A673 (cell line): ENCODE measurements around the gene MEX3C. TPM values are rescaled to one million over a fixed set of nuclear protein-coding genes. Genes with fewer than 3 reads are reported as not detected.

Experiments
- BruUV-seq: library from RNA; stranded (reverse); fragments of 400-500 nt; replicated peaks from 2 replicates; lab custom pipeline; 2021; lab: Mats Ljungman, UMichigan
- CTCF ChIA-PET: fragments of 300-600 bp; sonication (Branson Sonifier 250); formaldehyde crosslinking; loops from one replicate; lab custom pipeline; 2022; ENCODE audit warnings: antibody characterized with exemption; lab: Charles Lee
- POLR2A ChIA-PET: fragments of 300-600 bp; sonication (Branson Sonifier 250); formaldehyde crosslinking; loops from one replicate; lab custom pipeline; 2022; ENCODE audit warnings: antibody characterized with exemption; ENCODE audit not compliant: low non-redundant PET; lab: Charles Lee
- DNase-seq: peaks from one replicate; pipeline ENCODE4 v3.0.0-alpha.2; 2015; ENCODE audit warnings: low spot score
- H3K27ac ChIP-seq: fragments of 200-600 bp; sonication (generic); 2 replicates; pipeline ENCODE4 v1.5.1; 2016; ENCODE audit warnings: mixed run types, low read depth, mild to moderate bottlenecking, mixed read lengths, antibody characterized with exemption, low read length; ENCODE audit not compliant: poor library complexity, severe bottlenecking
- H3K27me3 ChIP-seq: fragments of 200-600 bp; sonication (generic); replicated peaks from 2 replicates; pipeline ENCODE4 v1.6.1; 2017; ENCODE audit warnings: mixed run types, low read depth, mild to moderate bottlenecking, mixed read lengths, antibody characterized with exemption, low read length; ENCODE audit not compliant: insufficient read depth, poor library complexity
- H3K36me3 ChIP-seq: fragments of 200-600 bp; sonication (generic); 2 replicates; pipeline ENCODE4 v1.6.1; 2016; ENCODE audit warnings: mixed run types, mild to moderate bottlenecking, mixed read lengths, antibody characterized with exemption, low read length; ENCODE audit not compliant: insufficient read depth, poor library complexity, severe bottlenecking
- H3K4me1 ChIP-seq: fragments of 200-600 bp; sonication (generic); 2 replicates; pipeline ENCODE4 v1.6.1; 2017; ENCODE audit warnings: mixed run types, mild to moderate bottlenecking, mixed read lengths, antibody characterized with exemption, low read length; ENCODE audit not compliant: insufficient read depth, poor library complexity, severe bottlenecking
- H3K4me3 ChIP-seq: fragments of 200-600 bp; sonication (generic); 2 replicates; pipeline ENCODE4 v1.5.1; 2016; ENCODE audit warnings: low read depth, mixed run types, mild to moderate bottlenecking, mixed read lengths, low read length; ENCODE audit not compliant: poor library complexity, severe bottlenecking
- H3K9me3 ChIP-seq: fragments of 200-600 bp; sonication (generic); 2 replicates; pipeline ENCODE4 v1.6.1; 2016; ENCODE audit warnings: mixed run types, low read depth, mild to moderate bottlenecking, mixed read lengths, antibody characterized with exemption, low read length; ENCODE audit not compliant: poor library complexity, severe bottlenecking
- CTCF ChIP-seq: fragments of 300-800, 200-600 bp; sonication (generic); conservative IDR thresholded peaks from 2 replicates; pipeline ENCODE4 v1.5.1; 2017; ENCODE audit warnings: low read depth, mild to moderate bottlenecking, antibody characterized with exemption, low read length, moderate library complexity, mixed read lengths
- EZH2 ChIP-seq: fragments of 200-600 bp; sonication (generic); IDR thresholded peaks from 2 replicates; pipeline ENCODE4 v1.6.1; 2017; ENCODE audit warnings: borderline replicate concordance, low read depth, mild to moderate bottlenecking, mixed read lengths, antibody characterized with exemption, low read length; ENCODE audit not compliant: poor library complexity, severe bottlenecking
- intact Hi-C: fragments of 100-400 bp; cut with micrococcal nuclease; formaldehyde crosslinking; loops from one replicate; pipeline ENCODE4 v1.10.0; 2022; ENCODE audit not compliant: unreplicated experiment
- total RNA-seq: library from RNA; stranded (reverse); gene quantifications from 2 replicates; pipeline ENCODE4 v1.2.3, GENCODE V29; 2021

Gene MEX3C
- total RNA-seq, 1 experiment from 2014 or later: 60.2 TPM

GRCh38 chr18:51149670-51150069, 47.8 kb downstream of the MEX3C start:
- Histone ChIP-seq H3K4me3 (no peak overlapping the region), H3K27me3 (no peaks in the 10 kb centered on the region), H3K9me3 (no peaks in the 10 kb centered on the region), H3K36me3 (no peaks in the 10 kb centered on the region), H3K4me1 (no peaks in the 10 kb centered on the region), H3K27ac (no peak overlapping the region)
- DNase-seq: no peak
- BruUV-seq: no TSS peak
- POLR2A ChIA-PET: interaction anchor here (0.7 kb wide), 1 partner anchor 78 kb away, joined by 13 read pairs; no protein-coding TSS in a partner anchor
- intact Hi-C loops: no loop called here
- CTCF ChIA-PET: no interaction called here
- TF ChIP-seq EZH2: no peak

GRCh38 chr18:51146909-51147308, 50.6 kb downstream of the MEX3C start:
- CTCF ChIA-PET: interaction anchor here (0.5 kb wide), 1 partner anchor 12 kb away, joined by 5 read pairs; no protein-coding TSS in a partner anchor
- Histone ChIP-seq H3K9me3 (no peaks in the 10 kb centered on the region), H3K27ac (no peak overlapping the region), H3K4me3 (no peak overlapping the region), H3K27me3 (no peaks in the 10 kb centered on the region), H3K4me1 (no peaks in the 10 kb centered on the region), H3K36me3 (no peaks in the 10 kb centered on the region)
- no peak for DNase-seq
- TF ChIP-seq CTCF (no peak), EZH2 (no peak)
- intact Hi-C loops: no loop called here
- BruUV-seq: no TSS peak
- POLR2A ChIA-PET: no interaction called here

GRCh38 chr18:51138936-51139335, 58.5 kb downstream of the MEX3C start:
- H3K36me3 ChIP-seq: no peaks in the 10 kb centered on the region
- no peak overlapping the region for H3K27ac ChIP-seq
- ChIA-PET CTCF (no interaction called here), POLR2A (no interaction called here)
- TF ChIP-seq EZH2: no peak
- no peak for TF ChIP-seq CTCF
- H3K9me3 ChIP-seq: no peaks in the 10 kb centered on the region
- intact Hi-C loops: no loop called here
- H3K27me3 ChIP-seq: no peaks in the 10 kb centered on the region
- peaks cover 12% of the 10 kb centered on the region for H3K4me1 ChIP-seq
- no TSS peak for BruUV-seq
- no peak overlapping the region for H3K4me3 ChIP-seq
- no peak for DNase-seq

GRCh38 chr18:51137891-51138290, 59.6 kb downstream of the MEX3C start:
- no peaks in the 10 kb centered on the region for H3K36me3 ChIP-seq
- ChIA-PET CTCF (no interaction called here), POLR2A (no interaction called here)
- no peaks in the 10 kb centered on the region for H3K27me3 ChIP-seq
- no peaks in the 10 kb centered on the region for H3K9me3 ChIP-seq
- DNase-seq: no peak
- no TSS peak for BruUV-seq
- H3K4me1 ChIP-seq: peaks cover 12% of the 10 kb centered on the region
- intact Hi-C loops: no loop called here
- H3K27ac ChIP-seq: no peak overlapping the region
- H3K4me3 ChIP-seq: no peak overlapping the region
- TF ChIP-seq EZH2: no peak
- TF ChIP-seq CTCF: no peak
